Measurements from ENCODE around the gene HNF1B. TPM values are rescaled to one million over a fixed set of nuclear protein-coding genes. Genes with fewer than 3 reads are reported as not detected.

HNF1B gene
- total RNA-seq, 4 donors from 2014 or later = not detected

GRCh38 chr17:37696366-37696765 lies 48.5 kb downstream of the HNF1B start:
- TF ChIP-seq, protein P1, sequence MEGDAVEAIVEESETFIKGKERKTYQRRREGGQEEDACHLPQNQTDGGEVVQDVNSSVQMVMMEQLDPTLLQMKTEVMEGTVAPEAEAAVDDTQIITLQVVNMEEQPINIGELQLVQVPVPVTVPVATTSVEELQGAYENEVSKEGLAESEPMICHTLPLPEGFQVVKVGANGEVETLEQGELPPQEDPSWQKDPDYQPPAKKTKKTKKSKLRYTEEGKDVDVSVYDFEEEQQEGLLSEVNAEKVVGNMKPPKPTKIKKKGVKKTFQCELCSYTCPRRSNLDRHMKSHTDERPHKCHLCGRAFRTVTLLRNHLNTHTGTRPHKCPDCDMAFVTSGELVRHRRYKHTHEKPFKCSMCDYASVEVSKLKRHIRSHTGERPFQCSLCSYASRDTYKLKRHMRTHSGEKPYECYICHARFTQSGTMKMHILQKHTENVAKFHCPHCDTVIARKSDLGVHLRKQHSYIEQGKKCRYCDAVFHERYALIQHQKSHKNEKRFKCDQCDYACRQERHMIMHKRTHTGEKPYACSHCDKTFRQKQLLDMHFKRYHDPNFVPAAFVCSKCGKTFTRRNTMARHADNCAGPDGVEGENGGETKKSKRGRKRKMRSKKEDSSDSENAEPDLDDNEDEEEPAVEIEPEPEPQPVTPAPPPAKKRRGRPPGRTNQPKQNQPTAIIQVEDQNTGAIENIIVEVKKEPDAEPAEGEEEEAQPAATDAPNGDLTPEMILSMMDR (IDR thresholded peaks at IDR 0.05 in 4 of 5, conservative IDR thresholded peaks at IDR 0.05 in 1 of 5) = no peak
- TF ChIP-seq POLR2A (IDR thresholded peaks at IDR 0.05) = no peak
- Histone ChIP-seq H3K4me3 (no peak overlapping the region), H3K27me3 (no peaks in the 10 kb centered on the region), H3K36me3 (no peaks in the 10 kb centered on the region), H3K4me1 (no peaks in the 10 kb centered on the region), H3K9me3 (no peaks in the 10 kb centered on the region), H3K27ac (no peak overlapping the region)
- DNase-seq (no peak), ATAC-seq (no peak)
- in situ Hi-C loops (cut with MboI; ENCODE audit: low sequenced_read_pairs in 4 of 4) = no loop called here
- intact Hi-C loops (cut with DNase I; ENCODE audit: low total_unique reads) = no loop called here

DNA sequence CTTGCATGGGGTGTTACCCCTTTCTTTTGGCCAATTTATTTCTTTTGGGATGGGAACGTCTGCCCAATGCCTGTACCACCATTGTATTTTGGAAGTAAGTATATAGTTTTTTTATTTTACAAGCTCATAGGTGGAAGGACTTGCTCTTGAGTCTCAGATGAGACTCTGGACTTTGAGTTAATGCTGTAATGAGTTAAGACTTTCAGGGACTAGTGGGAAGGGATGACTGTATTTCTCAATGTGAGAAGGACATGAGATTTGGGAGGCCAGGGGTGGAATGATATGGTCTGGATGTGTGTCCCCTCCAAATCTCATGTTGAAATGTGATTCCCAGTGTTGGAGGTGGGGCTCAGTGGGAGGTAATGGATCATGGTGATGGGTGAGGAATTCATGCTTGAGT lies 49.1 kb downstream of the HNF1B start:
- Histone ChIP-seq H3K9me3 (no peaks in the 10 kb centered on the region), H3K4me3 (no peak overlapping the region), H3K36me3 (no peaks in the 10 kb centered on the region), H3K27me3 (no peaks in the 10 kb centered on the region), H3K27ac (no peak overlapping the region), H3K4me1 (no peaks in the 10 kb centered on the region)
- intact Hi-C loops (cut with DNase I; ENCODE audit: low total_unique reads) = no loop called here
- ATAC-seq (no peak), DNase-seq (no peak)
- in situ Hi-C loops (cut with MboI; ENCODE audit: low sequenced_read_pairs in 4 of 4) = no loop called here
- no peak for TF ChIP-seq POLR2A (IDR thresholded peaks at IDR 0.05)
- TF ChIP-seq, protein P1 (IDR thresholded peaks at IDR 0.05 in 4 of 5, conservative IDR thresholded peaks at IDR 0.05 in 1 of 5) = no peak

DNA sequence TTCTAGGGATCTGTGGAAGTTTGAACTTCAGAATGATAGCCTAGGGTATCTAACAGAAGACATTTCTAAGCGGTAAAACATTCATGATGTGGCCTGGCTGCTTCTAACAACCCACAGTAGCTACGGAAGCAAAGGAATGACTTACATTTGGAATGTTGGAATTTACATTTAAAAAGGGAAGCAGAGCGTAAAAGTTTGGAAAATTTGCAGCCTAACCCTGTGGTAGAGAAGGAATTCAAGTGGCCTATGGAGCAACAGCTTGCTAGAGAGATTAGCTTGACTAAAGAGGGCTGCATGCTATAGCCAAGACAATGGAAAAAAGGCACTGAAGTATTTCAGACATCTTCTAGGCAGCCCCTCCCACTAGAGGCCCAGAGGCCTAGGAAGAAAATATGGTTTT lies 50.1 kb downstream of the HNF1B start:
- no peak for DNase-seq
- ATAC-seq = no peak
- no peaks in the 10 kb centered on the region for H3K4me1 ChIP-seq
- H3K27ac ChIP-seq = no peak overlapping the region
- H3K36me3 ChIP-seq = no peaks in the 10 kb centered on the region
- no peak overlapping the region for H3K4me3 ChIP-seq
- intact Hi-C loops (cut with DNase I; ENCODE audit: low total_unique reads) (no loop called here), in situ Hi-C loops (cut with MboI; ENCODE audit: low sequenced_read_pairs in 4 of 4) (no loop called here)
- TF ChIP-seq, protein P1 (IDR thresholded peaks at IDR 0.05 in 4 of 5, conservative IDR thresholded peaks at IDR 0.05 in 1 of 5) = no peak
- TF ChIP-seq POLR2A (IDR thresholded peaks at IDR 0.05) = no peak
- H3K9me3 ChIP-seq = no peaks in the 10 kb centered on the region
- no peaks in the 10 kb centered on the region for H3K27me3 ChIP-seq

GRCh38 chr17:37693328-37693727 lies 51.5 kb downstream of the HNF1B start:
- DNase-seq = no peak
- no peak for TF ChIP-seq POLR2A (IDR thresholded peaks at IDR 0.05)
- TF ChIP-seq, protein P1 (IDR thresholded peaks at IDR 0.05 in 4 of 5, conservative IDR thresholded peaks at IDR 0.05 in 1 of 5) = no peak
- in situ Hi-C loops (cut with MboI; ENCODE audit: low sequenced_read_pairs in 4 of 4) (no loop called here), intact Hi-C loops (cut with DNase I; ENCODE audit: low total_unique reads) (no loop called here)
- Histone ChIP-seq H3K36me3 (no peaks in the 10 kb centered on the region), H3K9me3 (no peaks in the 10 kb centered on the region), H3K27ac (no peak overlapping the region), H3K4me1 (no peaks in the 10 kb centered on the region), H3K4me3 (no peak overlapping the region), H3K27me3 (no peaks in the 10 kb centered on the region)
- ATAC-seq = no peak

GRCh38 chr17:37691807-37692206 lies 53.1 kb downstream of the HNF1B start:
- Histone ChIP-seq H3K9me3 (no peaks in the 10 kb centered on the region), H3K27ac (no peak overlapping the region), H3K36me3 (no peaks in the 10 kb centered on the region), H3K4me3 (no peak overlapping the region), H3K27me3 (no peaks in the 10 kb centered on the region), H3K4me1 (no peaks in the 10 kb centered on the region)
- in situ Hi-C loops (cut with MboI; ENCODE audit: low sequenced_read_pairs in 4 of 4) = no loop called here
- DNase-seq = no peak
- no peak for ATAC-seq
- no peak for TF ChIP-seq POLR2A (IDR thresholded peaks at IDR 0.05)
- TF ChIP-seq, protein P1 (IDR thresholded peaks at IDR 0.05 in 4 of 5, conservative IDR thresholded peaks at IDR 0.05 in 1 of 5) = no peak
- intact Hi-C loops (cut with DNase I; ENCODE audit: low total_unique reads) = no loop called here

Data from gastrocnemius medialis (tissue), 4 donors.